HG03025 (cell line): Measurements from ENCODE around the gene NSF.
"Not testable (repeated sequence)": the region's sequence is repeated elsewhere in the genome, so short reads cannot be mapped to it uniquely, and the experiment has no call there.

Experiments
- ATAC-seq: cut with Tn5 transposase; IDR thresholded peaks from one replicate; pipeline ENCODE4 v1.9.1; 2021; ENCODE audit warnings: mild to moderate bottlenecking, moderate library complexity; ENCODE audit not compliant: unreplicated experiment, low FRiP score

The NSF gene

GRCh38 chr17:46745376-46745775, 154.9 kb downstream of the NSF start:
- no peak for ATAC-seq

- no peak for ATAC-seq
Observed at GRCh38 chr17:46751425-46751824, 161.0 kb downstream of the NSF start.

- ATAC-seq, result no peak
Observed at GRCh38 chr17:46753776-46754175, 163.3 kb downstream of the NSF start.

GRCh38 chr17:46756081-46756735, 165.7 kb downstream of the NSF start:
- no peak for ATAC-seq

GRCh38 chr17:46756861-46757260, 166.4 kb downstream of the NSF start:
- ATAC-seq, result no peak

GRCh38 chr17:46757588-46757987, 167.1 kb downstream of the NSF start:
- not testable (repeated sequence) for ATAC-seq

- ATAC-seq, result no peak
Observed at GRCh38 chr17:46758614-46759013, 168.1 kb downstream of the NSF start.

- ATAC-seq, result no peak
Observed at GRCh38 chr17:46759141-46759540, 168.7 kb downstream of the NSF start.

- no peak for ATAC-seq
Observed at GRCh38 chr17:46763416-46763815, 172.9 kb downstream of the NSF start.

- ATAC-seq, result no peak
Observed at GRCh38 chr17:46764000-46764708, 173.7 kb downstream of the NSF start.

GRCh38 chr17:46764709-46765401, 174.4 kb downstream of the NSF start:
- no peak for ATAC-seq

- no peak for ATAC-seq
Observed at GRCh38 chr17:46765453-46765852, 175.0 kb downstream of the NSF start.

- ATAC-seq, result no peak
Observed at GRCh38 chr17:46766493-46767491, 176.3 kb downstream of the NSF start.

- ATAC-seq, result no peak
Observed at GRCh38 chr17:46768540-46768870, 178.0 kb downstream of the NSF start.

GRCh38 chr17:46768896-46769295, 178.4 kb downstream of the NSF start:
- not testable (repeated sequence) for ATAC-seq

- ATAC-seq, result no peak
Observed at GRCh38 chr17:46769531-46770438, 179.3 kb downstream of the NSF start.

- ATAC-seq, result no peak
Observed at GRCh38 chr17:46770439-46770817, 180.0 kb downstream of the NSF start.

- no peak for ATAC-seq
Observed at GRCh38 chr17:46770818-46771560, 180.5 kb downstream of the NSF start.
